MCF 10A (cell line): ENCODE measurements around the gene KLHL40. TPM values are rescaled to one million over a fixed set of nuclear protein-coding genes. Genes with fewer than 3 reads are reported as not detected.
"Not testable (repeated sequence)": the region's sequence is repeated elsewhere in the genome, so short reads cannot be mapped to it uniquely, and the experiment has no call there.

Experiments used
- BruUV-seq: library from RNA; stranded (reverse); fragments of 400-500 nt; replicated peaks from 2 replicates; lab custom pipeline; 2021; lab: Mats Ljungman, UMichigan
- CTCF ChIA-PET: fragments of 300-600 bp; sonication (Branson Sonifier 250); formaldehyde crosslinking; extraction: SDS; loops from one replicate; lab custom pipeline; 2021; ENCODE audit warnings: antibody characterized with exemption, inconsistent platforms; lab: Yijun Ruan, JAX
- POLR2A ChIA-PET: fragments of 300-600, 350-650 bp; sonication (Branson Sonifier 250); formaldehyde crosslinking; extraction: SDS; loops from one replicate; lab custom pipeline; 2020; ENCODE audit warnings: antibody characterized with exemption, inconsistent platforms; lab: Yijun Ruan, JAX
- DNase-seq: peaks from one replicate; pipeline ENCODE4 v3.0.0-alpha.2; 2018; ENCODE audit not compliant: unreplicated experiment
- H3K27ac Mint-ChIP-seq: one replicate; pipeline ENCODE4 v1.8.0; 2022; ENCODE audit warnings: mild to moderate bottlenecking, low read depth, mixed read lengths; ENCODE audit not compliant: unreplicated experiment
- H3K27me3 Mint-ChIP-seq: one replicate; pipeline ENCODE4 v1.8.0; 2022; ENCODE audit warnings: mixed read lengths; ENCODE audit not compliant: insufficient read depth, unreplicated experiment
- H3K36me3 Mint-ChIP-seq: one replicate; pipeline ENCODE4 v1.8.0; 2022; ENCODE audit warnings: mild to moderate bottlenecking, moderate library complexity, mixed read lengths; ENCODE audit not compliant: insufficient read depth, unreplicated experiment
- H3K4me1 Mint-ChIP-seq: one replicate; pipeline ENCODE4 v1.8.0; 2022; ENCODE audit warnings: mixed read lengths; ENCODE audit not compliant: insufficient read depth, unreplicated experiment
- H3K4me3 Mint-ChIP-seq: one replicate; pipeline ENCODE4 v1.8.0; 2022; ENCODE audit warnings: mild to moderate bottlenecking, moderate library complexity, mixed read lengths; ENCODE audit not compliant: unreplicated experiment
- H3K9me3 Mint-ChIP-seq: one replicate; pipeline ENCODE4 v1.8.0; 2022; ENCODE audit warnings: mixed read lengths; ENCODE audit not compliant: unreplicated experiment
- intact Hi-C: fragments of 100-400 bp; cut with micrococcal nuclease; formaldehyde crosslinking; loops from 2 replicates; pipeline ENCODE4 v1.14.1; 2022
- total RNA-seq: library from RNA; stranded (reverse); gene quantifications from 2 replicates; pipeline ENCODE4 v1.2.3, GENCODE V29; 2022
- TF ChIP-seq, protein P1 (sequence below): fragments of 200-600 bp; IDR thresholded peaks from one replicate; pipeline ENCODE4 v1.8.0; 2022; ENCODE audit warnings: antibody characterized with exemption, mild to moderate bottlenecking; ENCODE audit not compliant: unreplicated experiment

Gene KLHL40
- total RNA-seq, 1 experiment from 2014 or later = not detected

DNA sequence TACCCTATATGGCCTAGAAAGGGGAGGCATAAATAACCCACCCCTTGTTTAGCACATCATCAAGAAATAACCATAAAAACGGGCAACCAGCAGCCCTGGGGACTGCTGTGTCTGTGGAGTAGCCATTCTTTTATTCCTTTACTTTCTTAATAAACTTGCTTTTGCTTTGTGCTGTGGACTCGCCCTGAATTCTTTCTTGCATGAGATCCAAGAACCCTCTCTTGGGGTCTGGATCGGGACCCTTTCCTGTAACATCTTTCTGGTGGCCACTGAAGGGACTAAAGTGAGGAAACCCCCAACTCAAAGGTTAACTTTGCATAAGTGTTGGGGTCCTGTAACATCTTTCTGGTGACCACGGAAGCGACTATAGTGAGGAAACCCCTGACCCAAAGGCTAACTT is 33.0 kb downstream of the KLHL40 start:
- no TSS peak for BruUV-seq
- H3K36me3 Mint-ChIP-seq = no peaks in the 10 kb centered on the region
- TF ChIP-seq, protein P1, sequence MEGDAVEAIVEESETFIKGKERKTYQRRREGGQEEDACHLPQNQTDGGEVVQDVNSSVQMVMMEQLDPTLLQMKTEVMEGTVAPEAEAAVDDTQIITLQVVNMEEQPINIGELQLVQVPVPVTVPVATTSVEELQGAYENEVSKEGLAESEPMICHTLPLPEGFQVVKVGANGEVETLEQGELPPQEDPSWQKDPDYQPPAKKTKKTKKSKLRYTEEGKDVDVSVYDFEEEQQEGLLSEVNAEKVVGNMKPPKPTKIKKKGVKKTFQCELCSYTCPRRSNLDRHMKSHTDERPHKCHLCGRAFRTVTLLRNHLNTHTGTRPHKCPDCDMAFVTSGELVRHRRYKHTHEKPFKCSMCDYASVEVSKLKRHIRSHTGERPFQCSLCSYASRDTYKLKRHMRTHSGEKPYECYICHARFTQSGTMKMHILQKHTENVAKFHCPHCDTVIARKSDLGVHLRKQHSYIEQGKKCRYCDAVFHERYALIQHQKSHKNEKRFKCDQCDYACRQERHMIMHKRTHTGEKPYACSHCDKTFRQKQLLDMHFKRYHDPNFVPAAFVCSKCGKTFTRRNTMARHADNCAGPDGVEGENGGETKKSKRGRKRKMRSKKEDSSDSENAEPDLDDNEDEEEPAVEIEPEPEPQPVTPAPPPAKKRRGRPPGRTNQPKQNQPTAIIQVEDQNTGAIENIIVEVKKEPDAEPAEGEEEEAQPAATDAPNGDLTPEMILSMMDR = no peak
- no peak for DNase-seq
- intact Hi-C loops = no loop called here
- H3K4me3 Mint-ChIP-seq = no peak overlapping the region
- ChIA-PET CTCF (interaction anchor here (1.2 kb wide), 1 partner anchor 10 kb away, joined by 6 read pairs; no protein-coding TSS in a partner anchor), POLR2A (no interaction called here)
- no peaks in the 10 kb centered on the region for H3K9me3 Mint-ChIP-seq
- peaks cover 5% of the 10 kb centered on the region for H3K4me1 Mint-ChIP-seq
- H3K27ac Mint-ChIP-seq = no peak overlapping the region
- no peaks in the 10 kb centered on the region for H3K27me3 Mint-ChIP-seq

DNA sequence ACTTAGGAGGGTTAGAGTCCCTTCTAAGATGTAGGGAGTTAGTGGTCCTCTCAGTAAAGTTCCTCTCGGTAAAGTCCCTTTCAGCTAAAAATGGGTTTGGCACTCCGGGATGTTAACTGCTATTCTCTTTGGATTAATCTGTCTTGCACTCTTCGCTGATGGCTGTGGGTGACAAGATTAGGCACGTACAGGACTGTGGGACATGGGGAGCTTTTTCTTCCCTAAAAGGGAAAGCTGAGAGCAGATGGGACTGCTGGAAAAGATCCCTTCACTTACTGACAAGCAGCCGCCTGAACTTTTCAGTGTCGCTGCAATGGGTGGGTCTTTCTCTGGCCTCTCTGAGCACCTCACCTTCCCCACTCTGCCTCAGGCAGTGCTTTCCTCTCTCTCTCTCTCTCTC is 33.7 kb downstream of the KLHL40 start:
- no peaks in the 10 kb centered on the region for H3K9me3 Mint-ChIP-seq
- H3K36me3 Mint-ChIP-seq = no peaks in the 10 kb centered on the region
- H3K4me3 Mint-ChIP-seq = no peak overlapping the region
- H3K27me3 Mint-ChIP-seq = no peaks in the 10 kb centered on the region
- POLR2A ChIA-PET = interaction anchor here (0.7 to 1.8 kb wide), 2 partner anchors 55 to 67 kb away, joined by 3 to 4 read pairs; no protein-coding TSS in a partner anchor
- no TSS peak for BruUV-seq
- intact Hi-C loops = no loop called here
- TF ChIP-seq, protein P1 = no peak
- H3K4me1 Mint-ChIP-seq = peaks cover 5% of the 10 kb centered on the region
- DNase-seq = no peak
- H3K27ac Mint-ChIP-seq = no peak overlapping the region
- CTCF ChIA-PET = interaction anchor here (1.1 to 1.5 kb wide), 2 partner anchors 9 to 26 kb away, joined by 3 to 5 read pairs; no protein-coding TSS in a partner anchor

DNA sequence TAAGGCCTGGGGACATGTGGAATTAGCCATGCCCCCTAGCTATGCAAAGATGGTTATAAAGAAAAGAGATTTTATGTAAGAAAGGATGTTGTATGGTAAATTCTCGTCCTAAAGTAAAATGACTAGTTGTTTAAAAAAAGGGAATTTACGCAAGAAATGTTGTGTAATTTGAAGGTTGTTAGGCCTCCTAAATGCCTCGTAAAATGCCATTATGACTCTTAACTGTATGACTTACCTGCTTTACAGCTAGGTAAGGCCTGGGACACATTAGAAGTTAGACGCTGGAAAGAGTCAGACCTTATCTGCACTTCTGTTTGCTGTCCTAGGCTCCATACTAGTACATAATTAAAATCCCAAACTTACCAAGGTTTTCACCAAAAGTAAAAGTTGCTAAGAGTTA is 34.8 kb downstream of the KLHL40 start:
- Mint-ChIP-seq H3K36me3 (no peaks in the 10 kb centered on the region), H3K27ac (no peak overlapping the region), H3K27me3 (no peaks in the 10 kb centered on the region), H3K4me1 (peaks cover 5% of the 10 kb centered on the region), H3K4me3 (no peak overlapping the region), H3K9me3 (no peaks in the 10 kb centered on the region)
- DNase-seq = peak; percentile 17
- ChIA-PET CTCF (interaction anchor here (0.6 to 1.5 kb wide), 3 partner anchors 10 to 25 kb away, joined by 3 to 5 read pairs (median 3); no protein-coding TSS in a partner anchor), POLR2A (interaction anchor here (1.1 to 1.8 kb wide), 2 partner anchors 36 to 68 kb away, joined by 3 to 4 read pairs; no protein-coding TSS in a partner anchor)
- TF ChIP-seq, protein P1 = no peak
- no TSS peak for BruUV-seq
- intact Hi-C loops = no loop called here

DNA sequence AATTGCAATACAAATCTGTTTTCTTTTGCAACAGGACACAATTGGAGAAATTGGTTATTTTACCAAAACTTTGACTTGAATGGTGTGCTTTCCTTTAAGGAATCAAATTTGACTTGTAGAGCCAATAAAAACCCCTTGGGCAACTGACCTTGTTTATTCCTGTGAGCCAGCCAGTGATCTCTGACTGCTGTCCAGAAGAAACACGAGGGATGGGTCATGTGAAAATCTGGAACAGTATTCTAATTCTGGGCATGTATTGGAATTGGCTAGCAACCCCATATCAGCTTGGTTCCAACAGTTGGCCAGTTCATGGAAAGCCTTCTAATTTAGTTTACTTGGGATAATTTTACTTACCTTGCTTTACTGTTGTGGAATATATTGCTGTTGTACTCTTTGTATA is 36.4 kb downstream of the KLHL40 start:
- intact Hi-C loops = no loop called here
- H3K36me3 Mint-ChIP-seq = no peaks in the 10 kb centered on the region
- H3K9me3 Mint-ChIP-seq = no peaks in the 10 kb centered on the region
- ChIA-PET POLR2A (interaction anchor here (0.7 to 0.8 kb wide), 3 partner anchors 12 to 38 kb away, joined by 3 read pairs; no protein-coding TSS in a partner anchor), CTCF (interaction anchor here (0.7 to 1.2 kb wide), 2 partner anchors 14 to 1689 kb away, joined by 3 read pairs; no protein-coding TSS in a partner anchor)
- H3K4me1 Mint-ChIP-seq = peaks cover 5% of the 10 kb centered on the region
- TF ChIP-seq, protein P1 = no peak
- no peak for DNase-seq
- BruUV-seq = no TSS peak
- no peak overlapping the region for H3K4me3 Mint-ChIP-seq
- H3K27me3 Mint-ChIP-seq = peaks cover 9% of the 10 kb centered on the region
- no peak overlapping the region for H3K27ac Mint-ChIP-seq

DNA sequence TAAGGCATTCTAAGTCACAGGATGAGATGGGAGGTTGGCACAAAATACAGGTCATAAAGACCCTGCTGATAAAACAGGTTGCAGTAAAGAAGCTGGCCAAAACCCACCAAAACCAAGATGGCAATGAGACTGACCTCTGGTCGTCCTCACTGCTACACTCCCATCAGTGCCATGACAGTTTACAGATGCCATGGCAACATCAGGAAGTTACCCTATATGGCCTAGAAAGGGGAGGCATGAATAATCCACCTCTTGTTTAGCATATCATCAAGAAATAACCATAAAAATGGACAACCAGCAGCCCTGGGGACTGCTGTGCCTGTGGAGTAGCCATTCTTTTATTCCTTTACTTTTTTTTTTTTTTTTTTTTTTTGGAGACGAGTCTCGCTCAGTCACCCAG is 37.1 kb downstream of the KLHL40 start:
- intact Hi-C loops, H3K4me1 Mint-ChIP-seq, BruUV-seq, DNase-seq, H3K36me3 Mint-ChIP-seq, H3K4me3 Mint-ChIP-seq, H3K9me3 Mint-ChIP-seq, H3K27ac Mint-ChIP-seq: not testable (repeated sequence)
- ChIA-PET CTCF (interaction anchor here (0.7 to 1.2 kb wide), 2 partner anchors 14 to 1688 kb away, joined by 3 read pairs; no protein-coding TSS in a partner anchor), POLR2A (interaction anchor here (0.6 to 0.8 kb wide), 3 partner anchors 11 to 42 kb away, joined by 3 read pairs; no protein-coding TSS in a partner anchor)
- peaks cover 10% of the 10 kb centered on the region for H3K27me3 Mint-ChIP-seq
